ENCODE results near the gene GNAZ.

GNAZ gene

DNA sequence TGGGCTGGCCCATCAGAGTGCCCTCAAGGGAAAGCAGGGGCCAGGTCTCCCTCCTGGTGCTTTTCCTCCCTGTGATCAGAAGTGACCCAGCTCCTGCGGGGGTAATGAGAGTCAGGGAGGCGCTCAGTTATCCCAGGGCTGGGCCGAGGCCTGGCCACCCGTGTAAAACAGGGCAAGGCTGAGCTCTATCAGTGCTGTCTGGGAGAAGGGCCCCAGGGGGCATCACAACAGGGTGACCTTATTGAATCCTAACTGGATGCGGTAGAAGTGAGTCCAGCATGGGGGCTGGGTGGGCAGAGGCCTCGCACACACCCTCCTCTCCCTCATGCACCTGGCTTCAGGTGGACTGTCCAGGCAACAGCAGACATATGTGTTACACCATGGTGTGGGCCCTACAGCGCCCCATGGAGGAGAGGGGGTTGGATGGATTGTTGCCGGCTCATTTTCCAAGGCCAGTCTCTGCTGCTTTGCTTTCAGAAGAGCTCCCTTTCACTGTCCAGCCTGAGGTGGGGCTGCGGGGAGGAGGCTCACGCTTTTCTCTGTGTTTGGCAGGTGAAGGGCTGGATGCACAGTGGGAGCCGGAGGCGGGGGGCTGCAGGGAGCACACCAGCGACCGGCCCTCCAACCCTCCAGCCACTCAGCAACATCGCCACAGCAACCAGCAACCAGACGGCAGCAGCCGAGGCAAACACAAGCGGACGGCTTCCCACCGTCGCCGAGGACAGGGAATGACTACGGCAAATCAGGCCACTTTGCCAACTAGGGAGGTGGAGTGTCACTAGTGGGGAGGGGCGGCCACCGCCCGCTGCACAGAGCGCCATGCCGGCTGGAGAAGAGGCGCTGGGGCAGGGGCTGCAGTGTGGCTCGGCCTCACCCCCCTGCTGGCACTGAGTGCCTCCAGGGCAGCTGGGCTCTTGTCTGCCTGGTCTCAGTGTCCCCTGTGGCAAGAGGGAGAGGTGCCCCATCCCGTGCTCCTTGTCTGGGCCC lies 24.7 kb downstream of the GNAZ start:
- no peak for DNase-seq

DNA sequence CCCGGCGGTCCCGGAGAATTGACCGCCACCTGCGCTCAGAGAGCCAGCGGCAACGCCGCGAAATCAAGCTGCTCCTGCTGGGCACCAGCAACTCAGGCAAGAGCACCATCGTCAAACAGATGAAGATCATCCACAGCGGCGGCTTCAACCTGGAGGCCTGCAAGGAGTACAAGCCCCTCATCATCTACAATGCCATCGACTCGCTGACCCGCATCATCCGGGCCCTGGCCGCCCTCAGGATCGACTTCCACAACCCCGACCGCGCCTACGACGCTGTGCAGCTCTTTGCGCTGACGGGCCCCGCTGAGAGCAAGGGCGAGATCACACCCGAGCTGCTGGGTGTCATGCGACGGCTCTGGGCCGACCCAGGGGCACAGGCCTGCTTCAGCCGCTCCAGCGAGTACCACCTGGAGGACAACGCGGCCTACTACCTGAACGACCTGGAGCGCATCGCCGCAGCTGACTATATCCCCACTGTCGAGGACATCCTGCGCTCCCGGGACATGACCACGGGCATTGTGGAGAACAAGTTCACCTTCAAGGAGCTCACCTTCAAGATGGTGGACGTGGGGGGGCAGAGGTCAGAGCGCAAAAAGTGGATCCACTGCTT lies 25.5 kb downstream of the GNAZ start:
- no peak for DNase-seq

DNA sequence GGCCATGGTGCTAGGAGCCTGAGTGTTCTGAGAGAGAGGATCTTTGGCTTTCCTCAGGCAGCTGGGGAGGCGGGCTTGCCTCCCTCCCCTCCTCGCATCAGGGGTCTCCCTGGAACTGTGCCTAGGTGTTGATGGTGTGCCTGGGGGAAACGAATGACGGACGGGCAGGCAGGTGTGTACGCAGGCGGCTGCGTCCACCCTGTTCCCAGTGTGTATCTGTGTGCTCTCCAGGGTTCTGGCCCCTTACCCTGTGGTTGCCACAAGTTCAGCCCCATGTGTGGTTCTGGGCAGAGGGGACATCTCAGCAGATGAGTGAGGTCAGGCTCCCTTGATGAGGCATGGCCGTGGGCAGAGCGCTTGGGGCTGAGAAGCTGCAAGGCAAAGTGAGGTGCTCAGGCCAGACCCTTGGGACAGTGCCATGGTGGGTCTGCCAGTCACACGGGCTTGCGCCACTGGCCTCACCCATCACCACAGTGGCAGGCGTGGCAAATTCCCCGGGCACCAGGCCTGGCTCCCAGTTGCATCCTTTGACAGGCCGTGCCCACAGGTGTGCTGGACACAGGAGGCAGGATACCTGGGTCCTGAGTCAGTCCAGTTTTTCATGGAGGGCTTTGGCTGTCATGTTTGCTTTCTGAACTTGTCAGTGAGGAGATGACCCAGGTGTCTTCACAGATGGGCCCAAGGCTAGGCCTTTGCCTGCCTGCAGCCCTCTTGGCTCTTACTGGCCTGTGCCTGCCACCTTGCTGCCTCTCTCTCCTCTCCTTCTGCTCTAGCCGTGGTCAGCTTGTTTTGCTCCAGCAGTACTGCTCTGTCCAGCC lies 27.3 kb downstream of the GNAZ start:
- no peak for DNase-seq

DNA sequence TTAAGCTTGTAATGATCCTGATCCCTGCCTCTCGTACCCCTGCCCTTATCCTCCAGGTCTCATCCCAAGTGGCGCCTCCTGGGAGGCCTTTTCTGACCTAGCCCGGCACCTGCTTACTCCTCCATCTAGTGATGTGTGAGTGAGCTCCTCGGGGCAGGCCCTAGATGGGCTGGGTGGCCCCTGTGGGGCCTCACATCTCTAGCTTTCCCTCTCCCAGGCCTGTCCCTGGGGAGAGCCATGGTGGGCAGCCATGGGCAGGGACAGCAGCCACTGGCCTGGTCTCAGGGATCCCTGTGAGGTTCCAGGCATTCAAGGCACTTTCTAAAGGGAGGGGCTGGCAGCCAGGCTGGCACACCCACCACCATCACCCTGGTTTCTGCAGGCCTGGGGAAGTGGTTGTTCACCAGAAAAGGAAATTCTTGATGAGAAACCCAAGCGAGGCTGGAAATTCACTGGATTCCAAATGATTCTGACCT lies 27.9 kb downstream of the GNAZ start:
- DNase-seq, result no peak

DNA sequence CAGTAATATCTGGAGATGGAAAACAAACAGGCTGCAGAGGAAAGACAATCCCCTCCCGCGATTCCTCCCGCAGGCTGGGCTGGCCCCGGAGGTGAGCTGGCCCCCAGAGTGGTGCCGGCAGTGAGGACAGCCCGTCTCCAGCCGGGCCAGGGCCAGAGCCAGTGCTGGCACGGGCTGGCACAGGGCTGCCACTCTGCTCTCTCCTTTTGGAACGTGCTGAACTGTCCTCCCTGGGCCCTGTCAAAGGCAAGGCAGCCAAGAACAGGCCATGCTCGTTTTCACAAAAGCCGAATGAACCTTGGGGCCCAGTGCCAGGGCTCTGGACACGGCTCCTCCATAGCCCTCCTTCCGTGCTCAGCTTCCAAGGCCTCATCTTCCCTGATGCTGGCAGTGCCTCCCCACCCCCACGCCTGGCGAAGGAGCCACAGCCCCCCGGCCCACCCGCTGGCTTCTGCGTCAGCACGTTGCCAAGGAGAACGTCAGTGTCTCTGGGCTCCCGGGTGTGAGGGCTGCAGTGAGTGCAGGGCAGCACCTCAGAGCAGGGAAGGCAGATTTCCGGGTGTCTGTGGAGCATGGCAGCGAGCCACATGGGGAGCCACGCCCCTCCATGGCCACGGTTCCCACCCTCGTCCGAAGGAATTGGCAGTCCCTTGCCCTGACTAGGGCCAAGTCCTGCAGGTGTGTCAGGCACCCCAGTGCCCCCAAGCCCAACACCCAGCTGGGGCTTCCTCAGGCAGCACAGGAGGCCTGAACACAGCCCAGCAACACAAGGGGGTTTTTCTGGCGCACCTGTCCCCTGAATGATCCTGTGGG lies 28.6 kb downstream of the GNAZ start:
- DNase-seq, result no peak

DNA sequence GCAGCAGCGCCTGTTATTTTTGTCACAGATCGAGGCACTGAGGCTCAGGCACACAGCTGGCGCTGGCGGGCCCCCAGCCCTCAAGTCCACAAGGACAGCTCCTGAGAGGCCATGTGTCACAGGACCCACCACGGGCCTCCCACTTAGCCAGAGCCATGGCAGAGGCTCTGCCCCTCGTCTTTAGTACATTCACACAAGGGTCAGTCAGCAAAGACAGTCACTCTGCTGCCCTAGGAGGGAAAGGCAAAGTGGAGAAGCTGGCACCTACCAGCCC lies 29.1 kb downstream of the GNAZ start:
- no peak for DNase-seq

DNA sequence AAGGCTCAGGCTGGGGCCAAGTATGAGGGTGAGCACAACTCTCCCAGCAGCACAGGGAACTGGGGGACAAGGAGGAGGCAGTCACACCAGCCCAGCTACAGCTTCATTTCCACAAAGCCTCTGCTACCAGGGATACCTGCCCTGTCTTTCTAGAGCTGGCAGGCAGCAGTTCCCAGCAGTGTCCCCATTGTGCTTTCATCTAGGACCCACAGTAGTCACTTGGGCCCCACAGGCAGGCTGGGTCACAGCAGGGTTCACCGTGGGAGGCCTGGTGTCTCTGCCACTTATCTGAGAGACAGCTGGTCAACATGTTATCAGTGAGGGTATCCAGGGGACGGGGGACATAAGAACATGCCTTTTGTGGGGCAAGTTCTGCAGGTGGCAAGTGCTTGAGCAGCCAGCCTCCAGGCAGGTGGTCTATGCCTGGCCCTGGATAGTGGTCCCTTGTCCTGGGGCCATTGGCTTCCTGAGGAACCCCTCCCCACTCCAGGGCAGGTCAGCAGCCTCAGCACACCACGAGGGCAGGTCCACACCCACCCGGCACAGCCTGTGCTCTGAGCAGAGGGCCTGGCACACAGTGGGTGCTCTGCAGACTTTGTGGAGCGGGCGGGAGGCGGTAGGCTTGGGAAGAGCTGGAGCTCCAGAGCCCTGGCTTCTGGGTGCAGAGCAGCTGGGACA lies 29.9 kb downstream of the GNAZ start:
- no peak for DNase-seq

DNA sequence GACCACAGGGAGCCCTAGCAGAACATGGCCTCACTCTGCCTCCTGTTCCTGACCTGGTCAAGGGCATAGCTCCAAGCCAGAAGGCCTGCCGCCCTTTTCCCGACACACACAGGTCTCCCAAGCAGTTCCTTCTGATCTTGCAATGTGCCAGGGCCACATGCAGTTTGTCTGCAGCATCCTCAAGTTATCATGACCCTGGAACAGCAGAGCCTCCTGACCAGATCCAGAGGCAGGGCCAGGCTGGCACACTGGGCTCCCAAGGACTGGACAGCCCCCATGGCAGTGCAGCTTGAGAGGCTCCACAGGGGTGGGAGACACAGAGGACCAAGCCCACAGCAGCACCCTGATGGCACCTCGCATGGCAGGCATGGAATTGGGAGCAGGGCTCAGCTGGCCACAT lies 31.2 kb downstream of the GNAZ start:
- DNase-seq, result no peak

DNA sequence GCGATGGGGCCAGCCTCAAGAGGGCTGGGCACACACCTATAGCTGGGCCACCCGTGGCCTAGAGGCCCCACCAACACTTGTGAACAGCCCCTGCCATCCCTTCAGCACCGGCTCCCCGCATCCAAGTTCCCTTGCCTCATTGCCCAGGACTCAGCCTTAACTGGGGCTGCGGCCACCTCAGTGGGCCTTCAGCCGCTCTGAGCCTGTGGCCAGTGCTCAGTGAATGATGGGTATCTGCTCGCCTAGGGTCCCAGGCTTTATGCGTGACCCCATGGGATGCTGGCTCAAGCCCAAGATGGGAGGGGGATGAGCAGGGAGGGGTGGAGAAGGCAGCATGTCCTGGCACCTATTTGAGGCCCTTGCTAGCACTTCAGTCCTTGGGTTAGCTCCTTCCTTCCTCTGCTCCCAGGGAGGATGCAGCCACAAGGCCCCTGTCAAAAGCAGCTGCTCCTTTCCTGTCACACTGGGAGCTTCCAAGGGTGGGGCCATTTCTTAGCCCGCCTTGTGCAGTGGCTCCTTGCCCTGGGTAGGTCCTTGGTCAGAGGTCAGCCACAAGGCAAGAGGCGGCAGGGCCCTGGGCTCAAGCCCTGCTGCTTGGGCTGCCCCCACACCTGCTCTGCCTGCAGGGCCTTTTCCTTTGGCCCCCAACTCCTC lies 31.8 kb downstream of the GNAZ start:
- no peak for DNase-seq

DNA sequence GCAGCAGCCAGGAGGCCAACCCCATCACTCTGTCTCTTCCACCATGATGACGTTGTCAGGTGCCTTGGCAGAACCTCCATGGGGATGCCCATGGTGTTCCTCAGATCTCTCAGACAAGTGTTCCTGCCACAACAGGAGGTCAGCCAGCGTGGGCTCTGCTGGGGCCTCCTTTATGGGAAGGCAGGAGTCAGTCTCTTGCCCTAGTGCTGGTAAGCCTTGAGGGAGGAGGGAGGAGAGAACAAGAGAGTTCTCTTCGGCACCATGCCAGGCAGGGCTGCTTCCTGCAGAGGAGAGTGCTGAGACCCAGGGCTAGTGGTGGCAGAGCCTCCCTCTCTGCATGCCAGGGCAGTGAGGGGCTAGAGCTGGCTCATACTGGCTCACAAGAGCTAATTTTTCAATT lies 32.5 kb downstream of the GNAZ start:
- DNase-seq, result peak; percentile 9

DNA sequence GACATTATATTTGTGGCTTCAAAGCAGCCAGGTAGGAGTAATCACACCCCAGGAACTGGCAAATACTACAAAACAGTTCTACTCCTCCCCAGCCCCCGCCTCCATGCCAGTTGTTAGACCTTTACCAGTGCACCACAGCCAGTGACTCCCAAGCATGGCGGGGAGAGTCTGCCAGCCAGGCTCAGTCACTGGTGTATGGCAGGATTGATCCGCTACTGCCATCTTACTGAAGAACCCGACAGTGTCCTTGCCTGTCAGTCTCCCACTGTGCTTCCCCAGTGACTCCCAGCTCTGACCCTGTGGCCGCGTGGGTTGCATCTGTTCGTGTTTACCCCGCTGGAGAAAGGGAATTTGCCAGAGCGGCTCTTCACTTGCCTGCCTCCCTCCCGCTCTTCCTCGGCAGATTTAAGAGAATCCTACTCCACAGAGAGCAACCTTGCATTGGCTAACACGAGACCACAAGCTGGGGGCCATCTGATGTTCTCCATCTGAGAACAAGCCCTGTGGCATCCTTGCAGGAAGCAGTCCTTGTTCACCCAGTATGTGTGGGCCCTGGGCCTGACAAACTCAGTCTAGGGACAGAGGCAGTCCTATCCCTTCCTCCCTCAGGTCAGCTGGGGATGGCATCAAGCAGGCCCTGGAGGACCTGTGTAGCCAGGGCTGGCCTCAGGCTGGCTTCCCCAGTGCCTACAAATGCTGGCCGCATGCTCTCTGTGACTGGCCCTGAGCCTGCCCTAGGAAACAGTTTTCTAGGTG lies 33.1 kb downstream of the GNAZ start:
- DNase-seq, result no peak

DNA sequence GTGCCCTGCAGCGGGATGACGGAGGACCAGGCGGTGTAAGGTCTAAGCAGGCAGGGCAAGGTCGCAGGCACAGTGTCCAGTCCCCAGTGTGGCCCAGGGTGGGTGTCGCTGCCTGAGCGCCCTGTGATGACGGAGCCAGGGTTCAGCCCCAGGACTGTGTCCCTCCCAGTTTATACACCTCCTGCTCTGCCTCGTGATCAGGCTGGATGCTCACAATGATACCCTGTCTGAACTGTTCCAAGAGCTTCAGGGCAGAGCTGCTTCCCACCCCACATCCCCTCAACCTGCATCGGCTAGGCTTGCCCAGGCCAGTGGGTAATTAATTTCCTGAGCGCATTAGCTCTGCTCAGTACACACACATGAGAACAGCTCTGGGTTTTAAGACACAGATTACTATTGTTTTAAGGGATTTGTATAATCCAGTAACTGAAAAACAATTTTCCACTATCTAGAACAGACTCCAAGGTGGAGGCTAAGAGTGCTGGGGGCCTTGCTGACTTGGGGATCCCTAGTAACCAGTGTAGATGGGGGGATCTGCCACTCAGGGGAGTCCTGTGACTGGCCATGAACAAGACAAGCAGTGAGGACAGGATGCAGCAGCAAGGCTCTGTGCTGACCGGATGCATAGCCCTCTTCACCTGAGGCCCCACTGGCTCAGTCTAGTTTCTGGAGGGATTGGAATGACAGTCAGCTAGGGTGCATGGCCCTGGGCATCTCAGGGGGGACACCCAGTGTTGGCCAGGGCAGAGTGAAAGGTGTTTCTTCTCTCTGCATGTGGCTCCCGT lies 34.1 kb downstream of the GNAZ start:
- DNase-seq, result no peak

DNA sequence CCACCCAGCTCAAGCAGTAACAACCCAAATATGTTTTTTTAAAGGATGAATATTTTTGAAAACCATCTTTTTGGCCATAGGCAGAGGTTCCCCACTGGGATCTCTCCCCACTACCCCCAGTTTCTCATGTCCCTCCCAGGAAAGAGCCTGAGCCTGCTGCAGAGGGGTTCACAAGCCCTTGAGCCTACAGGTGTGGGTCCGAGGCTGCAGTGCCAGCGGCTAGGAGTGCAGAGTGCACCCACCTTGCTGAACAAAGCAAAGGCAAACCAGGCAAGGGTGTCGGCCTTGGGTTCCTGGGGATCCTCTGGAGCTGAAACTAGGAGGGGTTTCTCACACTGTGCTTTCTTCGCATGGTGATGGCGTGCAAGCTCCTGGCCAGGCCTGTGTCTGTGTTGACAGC lies 35.0 kb downstream of the GNAZ start:
- DNase-seq, result no peak

DNA sequence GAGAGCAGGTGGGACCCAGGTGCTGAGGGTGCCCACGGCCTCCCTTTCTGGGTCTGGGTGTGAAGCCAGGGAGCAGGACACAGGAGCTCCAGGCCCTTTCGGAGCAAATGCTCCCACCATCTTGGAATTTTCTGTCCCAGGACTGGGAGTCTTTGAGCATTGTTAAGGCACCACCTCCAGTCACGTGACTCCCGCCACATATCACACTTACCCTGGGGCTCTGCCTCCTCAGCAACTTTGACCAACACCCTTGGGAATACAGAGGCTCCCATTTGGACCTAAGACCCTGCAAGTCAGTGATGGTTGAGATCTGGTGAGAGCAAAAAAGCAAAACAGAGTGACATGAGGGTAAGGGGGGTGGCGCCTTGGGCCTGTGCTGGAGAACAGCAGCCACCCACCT lies 35.6 kb downstream of the GNAZ start:
- no peak for DNase-seq

DNA sequence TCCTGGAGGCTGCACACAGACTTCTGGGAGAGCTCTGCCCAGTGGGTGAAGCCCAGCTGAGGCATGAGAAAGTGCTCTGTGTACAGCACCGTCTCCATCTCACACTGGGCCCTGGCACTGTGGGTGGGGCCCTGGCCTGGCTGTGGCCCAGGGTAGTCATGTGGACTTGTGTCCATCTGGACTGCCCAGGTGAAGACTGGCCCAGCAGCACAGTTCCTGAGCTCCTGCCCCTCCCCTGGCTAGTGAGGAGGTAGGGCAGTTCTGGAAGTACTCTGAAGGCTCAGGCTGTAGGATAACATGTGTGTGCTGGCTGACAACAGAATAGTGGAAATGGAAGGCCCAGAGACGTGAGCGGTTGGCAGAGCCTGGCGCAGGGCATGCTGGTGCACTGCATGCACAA lies 36.0 kb downstream of the GNAZ start:
- DNase-seq, result no peak

DNA sequence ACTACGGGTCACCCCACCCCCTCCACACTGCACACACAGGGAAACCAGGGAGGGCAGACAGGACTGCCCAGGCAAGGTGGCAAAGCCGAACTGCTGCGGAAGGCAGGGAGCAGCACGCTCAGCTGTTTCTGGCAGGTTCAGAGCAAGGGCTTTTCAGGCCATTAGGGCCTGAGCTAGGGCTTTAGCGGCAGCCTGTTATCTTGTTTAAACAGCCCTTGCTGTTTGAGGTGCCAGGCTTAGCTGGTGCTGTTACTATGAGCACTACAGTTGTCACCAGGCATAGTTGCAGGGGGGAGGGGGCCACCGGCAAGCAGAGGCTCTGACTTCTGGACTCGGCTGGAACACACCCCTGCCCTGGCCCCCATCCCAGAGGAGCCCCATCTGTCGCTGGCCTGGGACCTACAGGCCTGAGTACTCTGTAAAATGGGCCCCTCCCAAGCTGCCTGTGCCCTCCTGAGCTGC lies 36.6 kb downstream of the GNAZ start:
- no peak for DNase-seq

DNA sequence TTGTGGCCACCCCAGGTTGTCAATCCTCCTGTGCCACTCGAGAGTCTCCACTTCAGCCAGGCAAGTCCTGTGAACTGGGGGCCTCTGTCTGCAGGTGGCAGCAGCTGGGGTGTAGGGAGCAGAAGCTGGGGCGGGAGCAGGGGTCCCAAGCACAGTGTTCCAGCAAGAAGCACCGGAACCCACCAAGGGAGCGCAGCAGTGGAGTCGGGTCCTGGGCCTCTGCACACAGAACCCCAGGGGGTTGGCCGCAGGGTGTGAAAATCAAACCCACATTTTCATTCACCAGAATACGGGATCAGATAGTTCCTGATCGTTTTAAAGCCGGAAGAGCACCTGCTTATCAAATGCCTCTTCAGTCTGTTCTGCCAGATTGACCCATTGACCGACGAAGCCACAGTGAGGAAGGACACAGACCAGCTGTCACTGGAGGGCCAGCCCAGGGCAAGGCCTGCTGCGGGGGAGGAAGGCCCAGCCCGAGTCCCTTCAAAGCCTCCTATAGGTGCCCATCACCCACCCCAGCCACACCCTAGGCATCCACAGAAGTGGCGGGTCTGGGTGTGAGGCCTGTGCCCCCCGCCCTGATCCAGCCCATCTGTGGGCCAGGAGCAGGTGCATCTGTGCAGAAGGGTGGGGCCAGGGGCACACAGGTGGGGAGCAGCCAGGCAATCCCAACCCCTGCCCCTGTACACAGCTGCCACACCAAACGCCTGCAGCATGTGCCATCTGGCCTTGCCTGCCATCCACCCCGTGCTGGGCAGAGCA lies 37.3 kb downstream of the GNAZ start:
- DNase-seq, result no peak

DNA sequence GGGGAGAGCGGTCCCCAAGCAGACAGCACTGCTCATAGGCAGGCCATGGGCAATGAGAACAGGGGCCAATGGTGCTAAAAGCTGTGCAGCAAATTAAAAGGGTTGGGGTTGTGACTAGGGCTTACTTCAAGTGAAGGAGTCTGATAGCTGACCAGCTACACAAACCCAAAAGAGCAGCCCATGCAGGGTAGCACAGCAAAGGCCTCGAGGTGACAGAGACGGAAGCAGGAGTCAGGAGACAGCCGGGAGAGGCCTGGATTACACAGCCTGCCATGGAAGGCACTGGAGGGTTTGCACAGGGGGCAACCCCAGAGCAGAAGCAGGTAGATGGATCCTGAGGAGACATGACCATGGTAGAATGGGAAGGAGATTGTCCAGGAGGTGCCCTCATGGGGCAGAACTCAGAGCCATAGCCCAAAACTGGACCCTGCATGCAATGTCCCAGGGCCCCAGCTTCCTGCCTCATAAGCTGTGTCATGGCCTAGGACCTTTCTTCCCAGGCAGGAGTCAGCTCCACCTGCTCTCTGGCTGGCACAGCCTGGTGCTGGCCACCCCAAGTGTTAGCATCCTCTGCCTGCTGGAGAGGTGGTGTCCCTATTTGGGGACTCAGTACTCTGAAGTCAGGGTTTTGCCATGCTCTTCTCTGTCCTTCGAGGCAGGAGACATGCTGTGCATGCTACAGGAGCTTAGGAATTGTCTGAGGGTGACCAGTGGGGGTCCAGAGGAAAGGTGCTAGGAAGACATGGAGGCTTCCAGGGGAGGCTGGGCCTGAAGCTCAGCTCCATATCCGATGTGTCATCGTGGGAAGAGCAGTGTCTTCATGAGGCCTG lies 38.1 kb downstream of the GNAZ start:
- no peak for DNase-seq

DNA sequence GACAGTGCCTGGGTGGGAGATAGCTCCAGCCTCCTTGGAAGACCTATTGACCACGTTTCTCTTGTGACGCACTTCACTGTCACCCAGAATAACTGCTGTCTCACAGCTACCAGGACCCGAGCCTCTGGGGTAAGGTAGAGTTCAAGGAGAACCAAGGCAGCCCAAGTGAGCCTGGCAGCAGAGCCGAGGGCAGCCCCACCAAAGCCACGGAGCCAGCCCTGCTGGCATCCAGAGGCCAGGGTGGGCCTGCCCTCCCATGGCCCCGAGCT lies 38.7 kb downstream of the GNAZ start:
- no peak for DNase-seq

All from DMS79 (cell line).